Panc1 (cell line): Measurements from ENCODE around the gene SSBP4. TPM values are rescaled to one million over a fixed set of nuclear protein-coding genes. Genes with fewer than 3 reads are reported as not detected.

Source experiments
- ATAC-seq: fragments of 200-7000 bp; cut with Tn5 transposase; 2 replicates; pipeline ENCODE4 v1.9.1; 2020; ENCODE audit warnings: mild to moderate bottlenecking, moderate library complexity
- BruUV-seq: library from RNA; stranded (reverse); fragments of 400-500 nt; replicated peaks from 2 replicates; lab custom pipeline; 2021; lab: Mats Ljungman, UMichigan
- CTCF ChIA-PET: fragments of 300-600 bp; sonication (Branson Sonifier 250); formaldehyde crosslinking; loops from one replicate; lab custom pipeline; 2022; ENCODE audit warnings: antibody characterized with exemption; lab: Charles Lee
- POLR2A ChIA-PET: fragments of 300-600 bp; sonication (Branson Sonifier 250); formaldehyde crosslinking; loops from one replicate; lab custom pipeline; 2022; ENCODE audit warnings: antibody characterized with exemption; lab: Charles Lee
- DNase-seq: peaks from one replicate; pipeline ENCODE4 v3.0.0-alpha.2; 2010; ENCODE audit warnings: low read depth, low spot score
- H3K27ac ChIP-seq: 2 replicates; pipeline ENCODE4 v1.5.1; 2011; ENCODE audit warnings: mild to moderate bottlenecking, low read length, inconsistent platforms
- H3K27me3 ChIP-seq: fragments of 200-500 bp; sonication (Bioruptor generic); 2 replicates; pipeline ENCODE4 v1.6.0; 2014; ENCODE audit warnings: low read length, inconsistent platforms; ENCODE audit not compliant: control insufficient read depth, insufficient read depth
- H3K36me3 ChIP-seq: fragments of 200-500 bp; sonication (Bioruptor generic); 2 replicates; pipeline ENCODE4 v1.5.1; 2014; ENCODE audit warnings: inconsistent platforms, mild to moderate bottlenecking, low read length, moderate library complexity; ENCODE audit not compliant: control insufficient read depth, insufficient read depth
- H3K4me1 ChIP-seq: 2 replicates; pipeline ENCODE4 v1.5.1; 2011; ENCODE audit warnings: inconsistent platforms, mild to moderate bottlenecking, low read length, moderate library complexity; ENCODE audit not compliant: control insufficient read depth, insufficient read depth
- H3K4me3 ChIP-seq, 2 experiments: 2 replicates each; pipeline ENCODE4 v1.5.1; 2011 to 2012; ENCODE audit warnings: low read depth in 2 of 2, low read length in 2 of 2, mild to moderate bottlenecking in 2 of 2, inconsistent platforms in 1 of 2, moderate library complexity in 1 of 2
- H3K9me3 ChIP-seq: fragments of 200-500 bp; sonication (Bioruptor generic); 2 replicates; pipeline ENCODE4 v1.5.1; 2014; ENCODE audit warnings: low read depth, mild to moderate bottlenecking, inconsistent platforms, low read length, moderate library complexity; ENCODE audit not compliant: control insufficient read depth, insufficient read depth
- POLR2AphosphoS5 ChIP-seq: IDR thresholded peaks from 2 replicates; pipeline ENCODE4 v1.6.1; 2012; ENCODE audit warnings: mild to moderate bottlenecking, low read depth, low read length, moderate library complexity
- SIN3A ChIP-seq: IDR thresholded peaks from 2 replicates; pipeline ENCODE4 v1.6.1; 2012; ENCODE audit warnings: low read depth, mild to moderate bottlenecking, low read length, moderate library complexity, borderline replicate concordance; ENCODE audit not compliant: insufficient read depth
- TCF7L2 ChIP-seq: IDR thresholded peaks from 2 replicates; pipeline ENCODE4 v1.6.1; 2011; ENCODE audit warnings: mild to moderate bottlenecking, low read depth, low read length, inconsistent platforms
- in situ Hi-C: cut with HindIII; loops from 2 replicates; pipeline ENCODE4 v1.10.0; 2016; ENCODE audit warnings: low sequenced_read_pairs, low pct_unique_long_range_greater_than_20kb
- intact Hi-C: fragments of 100-400 bp; cut with micrococcal nuclease; formaldehyde crosslinking; loops from one replicate; pipeline ENCODE4 v1.10.0; 2022; ENCODE audit not compliant: unreplicated experiment
- total RNA-seq: library from RNA; stranded (reverse); gene quantifications from one replicate; pipeline ENCODE4 v1.2.1, GENCODE V29; 2021; ENCODE audit not compliant: unreplicated experiment
- TF ChIP-seq, protein P1 (sequence below): fragments of 450-650 bp; IDR thresholded peaks from 2 replicates; pipeline ENCODE4 v1.5.1; 2017; ENCODE audit warnings: mild to moderate bottlenecking
- TF ChIP-seq, protein P2 (sequence below), 2 experiments: IDR thresholded peaks; 2 replicates each; pipeline ENCODE4 v1.6.1; 2011 to 2012; ENCODE audit warnings: low read depth in 2 of 2, control low read depth in 1 of 2, low read length in 1 of 2, mild to moderate bottlenecking in 1 of 2, moderate library complexity in 1 of 2; ENCODE audit not compliant: insufficient read depth in 1 of 2

Gene SSBP4
- total RNA-seq, 1 experiment from 2014 or later: 128 TPM

DNA sequence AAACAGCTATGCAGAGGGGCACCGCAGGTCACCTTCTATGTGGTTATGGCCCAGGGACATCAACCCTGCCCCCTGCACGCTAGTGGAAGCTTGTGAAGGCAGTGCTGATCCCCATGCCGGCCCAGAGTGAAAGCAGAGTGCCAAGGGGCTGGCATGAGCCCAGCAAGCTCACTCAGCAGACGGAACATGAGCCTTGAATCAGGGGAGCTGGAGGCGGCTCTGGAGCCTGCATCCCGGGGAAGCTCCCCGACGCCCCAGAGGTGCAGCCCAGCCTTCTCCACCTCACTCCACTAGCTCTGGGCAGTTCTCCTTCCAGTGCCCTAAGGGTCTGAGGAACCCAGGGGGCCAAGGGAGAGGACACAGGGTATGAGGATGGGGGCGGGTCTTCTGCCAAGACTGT is 37.8 kb downstream of the SSBP4 start:
- H3K27me3 ChIP-seq: no peaks in the 10 kb centered on the region
- peaks cover 13% of the 10 kb centered on the region for H3K4me1 ChIP-seq
- ATAC-seq: no peak
- DNase-seq: no peak
- ChIA-PET CTCF (interaction anchor here (0.6 kb wide), 1 partner anchor 69 kb away, joined by 6 read pairs; no protein-coding TSS in a partner anchor), POLR2A (no interaction called here)
- no peak overlapping the region for H3K27ac ChIP-seq
- no peak overlapping the region for H3K4me3 ChIP-seq
- in situ Hi-C loops (no loop called here), intact Hi-C loops (no loop called here)
- no peaks in the 10 kb centered on the region for H3K9me3 ChIP-seq
- BruUV-seq: no TSS peak
- TF ChIP-seq, protein P1, sequence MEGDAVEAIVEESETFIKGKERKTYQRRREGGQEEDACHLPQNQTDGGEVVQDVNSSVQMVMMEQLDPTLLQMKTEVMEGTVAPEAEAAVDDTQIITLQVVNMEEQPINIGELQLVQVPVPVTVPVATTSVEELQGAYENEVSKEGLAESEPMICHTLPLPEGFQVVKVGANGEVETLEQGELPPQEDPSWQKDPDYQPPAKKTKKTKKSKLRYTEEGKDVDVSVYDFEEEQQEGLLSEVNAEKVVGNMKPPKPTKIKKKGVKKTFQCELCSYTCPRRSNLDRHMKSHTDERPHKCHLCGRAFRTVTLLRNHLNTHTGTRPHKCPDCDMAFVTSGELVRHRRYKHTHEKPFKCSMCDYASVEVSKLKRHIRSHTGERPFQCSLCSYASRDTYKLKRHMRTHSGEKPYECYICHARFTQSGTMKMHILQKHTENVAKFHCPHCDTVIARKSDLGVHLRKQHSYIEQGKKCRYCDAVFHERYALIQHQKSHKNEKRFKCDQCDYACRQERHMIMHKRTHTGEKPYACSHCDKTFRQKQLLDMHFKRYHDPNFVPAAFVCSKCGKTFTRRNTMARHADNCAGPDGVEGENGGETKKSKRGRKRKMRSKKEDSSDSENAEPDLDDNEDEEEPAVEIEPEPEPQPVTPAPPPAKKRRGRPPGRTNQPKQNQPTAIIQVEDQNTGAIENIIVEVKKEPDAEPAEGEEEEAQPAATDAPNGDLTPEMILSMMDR: no peak
- TF ChIP-seq, protein P2, sequence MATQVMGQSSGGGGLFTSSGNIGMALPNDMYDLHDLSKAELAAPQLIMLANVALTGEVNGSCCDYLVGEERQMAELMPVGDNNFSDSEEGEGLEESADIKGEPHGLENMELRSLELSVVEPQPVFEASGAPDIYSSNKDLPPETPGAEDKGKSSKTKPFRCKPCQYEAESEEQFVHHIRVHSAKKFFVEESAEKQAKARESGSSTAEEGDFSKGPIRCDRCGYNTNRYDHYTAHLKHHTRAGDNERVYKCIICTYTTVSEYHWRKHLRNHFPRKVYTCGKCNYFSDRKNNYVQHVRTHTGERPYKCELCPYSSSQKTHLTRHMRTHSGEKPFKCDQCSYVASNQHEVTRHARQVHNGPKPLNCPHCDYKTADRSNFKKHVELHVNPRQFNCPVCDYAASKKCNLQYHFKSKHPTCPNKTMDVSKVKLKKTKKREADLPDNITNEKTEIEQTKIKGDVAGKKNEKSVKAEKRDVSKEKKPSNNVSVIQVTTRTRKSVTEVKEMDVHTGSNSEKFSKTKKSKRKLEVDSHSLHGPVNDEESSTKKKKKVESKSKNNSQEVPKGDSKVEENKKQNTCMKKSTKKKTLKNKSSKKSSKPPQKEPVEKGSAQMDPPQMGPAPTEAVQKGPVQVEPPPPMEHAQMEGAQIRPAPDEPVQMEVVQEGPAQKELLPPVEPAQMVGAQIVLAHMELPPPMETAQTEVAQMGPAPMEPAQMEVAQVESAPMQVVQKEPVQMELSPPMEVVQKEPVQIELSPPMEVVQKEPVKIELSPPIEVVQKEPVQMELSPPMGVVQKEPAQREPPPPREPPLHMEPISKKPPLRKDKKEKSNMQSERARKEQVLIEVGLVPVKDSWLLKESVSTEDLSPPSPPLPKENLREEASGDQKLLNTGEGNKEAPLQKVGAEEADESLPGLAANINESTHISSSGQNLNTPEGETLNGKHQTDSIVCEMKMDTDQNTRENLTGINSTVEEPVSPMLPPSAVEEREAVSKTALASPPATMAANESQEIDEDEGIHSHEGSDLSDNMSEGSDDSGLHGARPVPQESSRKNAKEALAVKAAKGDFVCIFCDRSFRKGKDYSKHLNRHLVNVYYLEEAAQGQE (IDR thresholded peaks at IDR 0.05; ENCODE audit: insufficient read depth in 1 of 2, low read depth in 2 of 2, low read length in 1 of 2): no peak
- no peak for TF ChIP-seq POLR2AphosphoS5
- TF ChIP-seq SIN3A: no peak
- no peak for TF ChIP-seq TCF7L2
- no peaks in the 10 kb centered on the region; the same call in 1 of the 2 replicates for H3K36me3 ChIP-seq

DNA sequence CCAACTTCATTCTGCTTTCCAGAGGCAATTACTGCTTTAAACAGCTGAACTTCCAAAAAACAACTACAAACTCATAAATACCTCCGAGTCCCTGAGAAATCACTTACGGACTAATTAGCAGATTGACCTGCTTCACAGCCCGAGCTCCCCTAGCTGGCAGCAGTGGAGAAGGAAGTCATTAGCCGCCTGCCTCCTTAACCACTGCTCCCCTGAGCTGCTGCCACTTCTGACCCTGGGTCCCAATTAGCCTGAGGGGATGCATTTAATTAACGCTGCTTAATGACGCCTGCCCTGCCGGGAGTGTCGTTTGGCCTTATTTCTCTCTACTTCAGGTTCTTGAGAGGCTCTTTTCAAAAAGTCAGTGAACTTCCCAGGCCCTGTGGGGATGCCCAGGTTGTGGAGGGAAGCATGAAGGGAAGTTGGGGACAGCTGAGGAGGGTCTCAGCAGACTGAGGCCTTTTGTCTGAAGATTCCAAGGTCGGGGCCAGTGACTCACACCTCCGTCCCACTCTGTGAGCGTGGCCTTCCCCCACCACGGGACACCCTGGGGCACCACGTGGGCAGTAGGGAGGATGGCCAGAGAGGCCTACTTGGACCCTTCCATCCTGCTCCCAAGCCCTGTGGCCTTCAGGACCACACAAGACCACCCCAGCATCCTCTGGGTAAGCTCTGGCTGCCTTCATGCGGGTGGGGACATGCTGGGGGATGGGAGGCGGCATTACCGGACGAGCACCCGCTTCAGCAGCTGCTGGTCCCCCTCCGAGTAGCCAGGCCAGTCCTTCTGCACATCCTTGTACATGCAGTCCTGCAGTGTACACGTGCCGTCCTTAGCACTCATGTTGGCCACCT is 38.5 kb downstream of the SSBP4 start:
- Histone ChIP-seq H3K4me3 (no peak overlapping the region), H3K9me3 (no peaks in the 10 kb centered on the region), H3K27me3 (no peaks in the 10 kb centered on the region), H3K4me1 (peaks cover 9% of the 10 kb centered on the region), H3K27ac (no peak overlapping the region), H3K36me3 (no peaks in the 10 kb centered on the region; the same call in 1 of the 2 replicates)
- ATAC-seq (no peak), DNase-seq (no peak)
- in situ Hi-C loops: no loop called here
- BruUV-seq: no TSS peak
- CTCF ChIA-PET: interaction anchor here (0.6 kb wide), 1 partner anchor 70 kb away, joined by 6 read pairs; no protein-coding TSS in a partner anchor
- intact Hi-C loops: no loop called here
- TF ChIP-seq SIN3A (no peak), POLR2AphosphoS5 (no peak), TCF7L2 (no peak)
- TF ChIP-seq, protein P2 (IDR thresholded peaks at IDR 0.05; ENCODE audit: insufficient read depth in 1 of 2, low read depth in 2 of 2, low read length in 1 of 2): no peak
- TF ChIP-seq, protein P1: no peak
- POLR2A ChIA-PET: no interaction called here
